ENCODE results near the gene SLC7A5.

DNA sequence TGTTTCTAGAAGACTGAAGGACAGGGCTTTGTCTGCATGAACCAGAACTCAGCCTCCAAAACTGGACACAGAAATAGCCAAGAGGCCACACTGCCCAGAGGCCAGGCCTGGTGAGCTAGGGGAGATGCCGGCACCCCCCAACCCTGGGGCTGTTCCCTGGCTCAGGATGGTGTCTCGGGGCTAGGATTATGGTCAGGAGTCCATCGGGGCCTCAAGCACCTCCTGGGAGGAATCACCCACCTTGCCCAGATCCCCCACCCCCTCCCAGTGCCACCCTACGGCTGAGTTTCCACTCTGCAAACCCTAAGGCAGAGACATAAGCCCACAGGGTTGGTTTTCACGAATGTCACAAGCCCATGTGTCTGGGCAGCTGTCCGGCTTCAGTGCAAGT is 37.2 kb downstream of the SLC7A5 start:
- TF ChIP-seq, protein P1, sequence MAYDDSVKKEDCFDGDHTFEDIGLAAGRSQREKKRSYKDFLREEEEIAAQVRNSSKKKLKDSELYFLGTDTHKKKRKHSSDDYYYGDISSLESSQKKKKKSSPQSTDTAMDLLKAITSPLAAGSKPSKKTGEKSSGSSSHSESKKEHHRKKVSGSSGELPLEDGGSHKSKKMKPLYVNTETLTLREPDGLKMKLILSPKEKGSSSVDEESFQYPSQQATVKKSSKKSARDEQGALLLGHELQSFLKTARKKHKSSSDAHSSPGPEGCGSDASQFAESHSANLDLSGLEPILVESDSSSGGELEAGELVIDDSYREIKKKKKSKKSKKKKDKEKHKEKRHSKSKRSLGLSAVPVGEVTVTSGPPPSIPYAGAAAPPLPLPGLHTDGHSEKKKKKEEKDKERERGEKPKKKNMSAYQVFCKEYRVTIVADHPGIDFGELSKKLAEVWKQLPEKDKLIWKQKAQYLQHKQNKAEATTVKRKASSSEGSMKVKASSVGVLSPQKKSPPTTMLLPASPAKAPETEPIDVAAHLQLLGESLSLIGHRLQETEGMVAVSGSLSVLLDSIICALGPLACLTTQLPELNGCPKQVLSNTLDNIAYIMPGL (CRISPR knock-in tag; IDR thresholded peaks at IDR 0.05; ENCODE audit: borderline replicate concordance) = no peak
- no peak for TF ChIP-seq POLR2A (IDR thresholded peaks at IDR 0.05; ENCODE audit: low read length)
- TF ChIP-seq, protein P2, sequence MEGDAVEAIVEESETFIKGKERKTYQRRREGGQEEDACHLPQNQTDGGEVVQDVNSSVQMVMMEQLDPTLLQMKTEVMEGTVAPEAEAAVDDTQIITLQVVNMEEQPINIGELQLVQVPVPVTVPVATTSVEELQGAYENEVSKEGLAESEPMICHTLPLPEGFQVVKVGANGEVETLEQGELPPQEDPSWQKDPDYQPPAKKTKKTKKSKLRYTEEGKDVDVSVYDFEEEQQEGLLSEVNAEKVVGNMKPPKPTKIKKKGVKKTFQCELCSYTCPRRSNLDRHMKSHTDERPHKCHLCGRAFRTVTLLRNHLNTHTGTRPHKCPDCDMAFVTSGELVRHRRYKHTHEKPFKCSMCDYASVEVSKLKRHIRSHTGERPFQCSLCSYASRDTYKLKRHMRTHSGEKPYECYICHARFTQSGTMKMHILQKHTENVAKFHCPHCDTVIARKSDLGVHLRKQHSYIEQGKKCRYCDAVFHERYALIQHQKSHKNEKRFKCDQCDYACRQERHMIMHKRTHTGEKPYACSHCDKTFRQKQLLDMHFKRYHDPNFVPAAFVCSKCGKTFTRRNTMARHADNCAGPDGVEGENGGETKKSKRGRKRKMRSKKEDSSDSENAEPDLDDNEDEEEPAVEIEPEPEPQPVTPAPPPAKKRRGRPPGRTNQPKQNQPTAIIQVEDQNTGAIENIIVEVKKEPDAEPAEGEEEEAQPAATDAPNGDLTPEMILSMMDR (IDR thresholded peaks at IDR 0.05) = no peak
- TF ChIP-seq ESRRA (IDR thresholded peaks at IDR 0.05; ENCODE audit: borderline replicate concordance, low read length) = no peak
- TF ChIP-seq MAFK (IDR thresholded peaks at IDR 0.05; ENCODE audit: partially characterized antibody) = no peak
- TF ChIP-seq RFX5 (IDR thresholded peaks at IDR 0.05) = no peak
- TF ChIP-seq, protein P3, sequence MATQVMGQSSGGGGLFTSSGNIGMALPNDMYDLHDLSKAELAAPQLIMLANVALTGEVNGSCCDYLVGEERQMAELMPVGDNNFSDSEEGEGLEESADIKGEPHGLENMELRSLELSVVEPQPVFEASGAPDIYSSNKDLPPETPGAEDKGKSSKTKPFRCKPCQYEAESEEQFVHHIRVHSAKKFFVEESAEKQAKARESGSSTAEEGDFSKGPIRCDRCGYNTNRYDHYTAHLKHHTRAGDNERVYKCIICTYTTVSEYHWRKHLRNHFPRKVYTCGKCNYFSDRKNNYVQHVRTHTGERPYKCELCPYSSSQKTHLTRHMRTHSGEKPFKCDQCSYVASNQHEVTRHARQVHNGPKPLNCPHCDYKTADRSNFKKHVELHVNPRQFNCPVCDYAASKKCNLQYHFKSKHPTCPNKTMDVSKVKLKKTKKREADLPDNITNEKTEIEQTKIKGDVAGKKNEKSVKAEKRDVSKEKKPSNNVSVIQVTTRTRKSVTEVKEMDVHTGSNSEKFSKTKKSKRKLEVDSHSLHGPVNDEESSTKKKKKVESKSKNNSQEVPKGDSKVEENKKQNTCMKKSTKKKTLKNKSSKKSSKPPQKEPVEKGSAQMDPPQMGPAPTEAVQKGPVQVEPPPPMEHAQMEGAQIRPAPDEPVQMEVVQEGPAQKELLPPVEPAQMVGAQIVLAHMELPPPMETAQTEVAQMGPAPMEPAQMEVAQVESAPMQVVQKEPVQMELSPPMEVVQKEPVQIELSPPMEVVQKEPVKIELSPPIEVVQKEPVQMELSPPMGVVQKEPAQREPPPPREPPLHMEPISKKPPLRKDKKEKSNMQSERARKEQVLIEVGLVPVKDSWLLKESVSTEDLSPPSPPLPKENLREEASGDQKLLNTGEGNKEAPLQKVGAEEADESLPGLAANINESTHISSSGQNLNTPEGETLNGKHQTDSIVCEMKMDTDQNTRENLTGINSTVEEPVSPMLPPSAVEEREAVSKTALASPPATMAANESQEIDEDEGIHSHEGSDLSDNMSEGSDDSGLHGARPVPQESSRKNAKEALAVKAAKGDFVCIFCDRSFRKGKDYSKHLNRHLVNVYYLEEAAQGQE (IDR thresholded peaks at IDR 0.05) = no peak
- no peak for TF ChIP-seq RAD21 (conservative IDR thresholded peaks at IDR 0.05 in 1 of 2, IDR thresholded peaks at IDR 0.05 in 1 of 2)
- no peak for TF ChIP-seq PHF8 (IDR thresholded peaks at IDR 0.05; ENCODE audit: borderline replicate concordance, low read depth)
- no peak for TF ChIP-seq NPAS2 (CRISPR knock-in tag; IDR thresholded peaks at IDR 0.05; ENCODE audit: borderline replicate concordance)
- TF ChIP-seq BHLHE40 (IDR thresholded peaks at IDR 0.05; ENCODE audit: low read depth, low read length) = no peak
- TF ChIP-seq, protein P4, sequence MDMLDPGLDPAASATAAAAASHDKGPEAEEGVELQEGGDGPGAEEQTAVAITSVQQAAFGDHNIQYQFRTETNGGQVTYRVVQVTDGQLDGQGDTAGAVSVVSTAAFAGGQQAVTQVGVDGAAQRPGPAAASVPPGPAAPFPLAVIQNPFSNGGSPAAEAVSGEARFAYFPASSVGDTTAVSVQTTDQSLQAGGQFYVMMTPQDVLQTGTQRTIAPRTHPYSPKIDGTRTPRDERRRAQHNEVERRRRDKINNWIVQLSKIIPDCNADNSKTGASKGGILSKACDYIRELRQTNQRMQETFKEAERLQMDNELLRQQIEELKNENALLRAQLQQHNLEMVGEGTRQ (IDR thresholded peaks at IDR 0.05) = no peak

All from A549 (cell line).